ENCODE results near the gene SCYL3.
"Not testable (repeated sequence)": the region's sequence is repeated elsewhere in the genome, so short reads cannot be mapped to it uniquely, and the experiment has no call there.

Gene SCYL3

GRCh38 chr1:169867012-169867675, 26.6 kb downstream of the SCYL3 start:
- no peaks in the 10 kb centered on the region for H3K27me3 ChIP-seq
- H3K36me3 ChIP-seq, result peaks cover 100% of the 10 kb centered on the region
- H3K4me3 ChIP-seq (ENCODE audit: low read depth in 1 of 2, low read length in 1 of 2), result no peak overlapping the region
- no peak overlapping the region for H3K27ac ChIP-seq
- no peaks in the 10 kb centered on the region for H3K9me3 ChIP-seq
- no peaks in the 10 kb centered on the region for H3K4me1 ChIP-seq (ENCODE audit: control insufficient read depth in 1 of 2, insufficient read depth in 1 of 2, low read depth in 1 of 2, low read length in 1 of 2)
- TF ChIP-seq, protein P1, sequence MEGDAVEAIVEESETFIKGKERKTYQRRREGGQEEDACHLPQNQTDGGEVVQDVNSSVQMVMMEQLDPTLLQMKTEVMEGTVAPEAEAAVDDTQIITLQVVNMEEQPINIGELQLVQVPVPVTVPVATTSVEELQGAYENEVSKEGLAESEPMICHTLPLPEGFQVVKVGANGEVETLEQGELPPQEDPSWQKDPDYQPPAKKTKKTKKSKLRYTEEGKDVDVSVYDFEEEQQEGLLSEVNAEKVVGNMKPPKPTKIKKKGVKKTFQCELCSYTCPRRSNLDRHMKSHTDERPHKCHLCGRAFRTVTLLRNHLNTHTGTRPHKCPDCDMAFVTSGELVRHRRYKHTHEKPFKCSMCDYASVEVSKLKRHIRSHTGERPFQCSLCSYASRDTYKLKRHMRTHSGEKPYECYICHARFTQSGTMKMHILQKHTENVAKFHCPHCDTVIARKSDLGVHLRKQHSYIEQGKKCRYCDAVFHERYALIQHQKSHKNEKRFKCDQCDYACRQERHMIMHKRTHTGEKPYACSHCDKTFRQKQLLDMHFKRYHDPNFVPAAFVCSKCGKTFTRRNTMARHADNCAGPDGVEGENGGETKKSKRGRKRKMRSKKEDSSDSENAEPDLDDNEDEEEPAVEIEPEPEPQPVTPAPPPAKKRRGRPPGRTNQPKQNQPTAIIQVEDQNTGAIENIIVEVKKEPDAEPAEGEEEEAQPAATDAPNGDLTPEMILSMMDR (IDR thresholded peaks at IDR 0.05), result no peak

DNA sequence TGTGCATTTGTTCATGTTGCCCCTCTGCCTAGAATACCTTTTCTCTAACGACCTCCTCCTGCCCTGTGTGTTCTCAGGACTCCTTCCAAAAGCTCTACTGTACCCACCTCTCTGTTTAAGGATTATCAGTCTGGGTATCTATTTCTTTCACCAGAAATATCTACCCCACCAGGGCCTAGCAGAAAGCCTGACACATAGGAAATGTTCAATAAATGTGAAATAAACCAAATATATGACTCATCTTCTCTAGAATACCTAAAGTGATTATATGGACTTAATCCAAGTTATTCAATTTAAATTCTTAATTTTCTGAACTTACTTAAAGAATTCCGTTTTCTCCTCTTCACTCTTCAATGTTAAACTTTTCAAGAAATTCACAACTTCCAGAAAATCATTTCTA, 27.1 kb downstream of the SCYL3 start:
- TF ChIP-seq, protein P1 (IDR thresholded peaks at IDR 0.05), result no peak
- Histone ChIP-seq H3K36me3 (peaks cover 100% of the 10 kb centered on the region), H3K4me1 (ENCODE audit: control insufficient read depth in 1 of 2, insufficient read depth in 1 of 2, low read depth in 1 of 2, low read length in 1 of 2) (no peaks in the 10 kb centered on the region), H3K27ac (no peak overlapping the region), H3K9me3 (no peaks in the 10 kb centered on the region), H3K4me3 (ENCODE audit: low read depth in 1 of 2, low read length in 1 of 2) (no peak overlapping the region), H3K27me3 (no peaks in the 10 kb centered on the region)

GRCh38 chr1:169864531-169864930, 29.2 kb downstream of the SCYL3 start:
- peaks cover 100% of the 10 kb centered on the region for H3K36me3 ChIP-seq
- not testable (repeated sequence) for H3K27ac ChIP-seq; H3K27me3 ChIP-seq; H3K4me3 ChIP-seq (ENCODE audit: low read depth in 1 of 2, low read length in 1 of 2); H3K9me3 ChIP-seq; H3K4me1 ChIP-seq (ENCODE audit: control insufficient read depth in 1 of 2, insufficient read depth in 1 of 2, low read depth in 1 of 2, low read length in 1 of 2)

DNA sequence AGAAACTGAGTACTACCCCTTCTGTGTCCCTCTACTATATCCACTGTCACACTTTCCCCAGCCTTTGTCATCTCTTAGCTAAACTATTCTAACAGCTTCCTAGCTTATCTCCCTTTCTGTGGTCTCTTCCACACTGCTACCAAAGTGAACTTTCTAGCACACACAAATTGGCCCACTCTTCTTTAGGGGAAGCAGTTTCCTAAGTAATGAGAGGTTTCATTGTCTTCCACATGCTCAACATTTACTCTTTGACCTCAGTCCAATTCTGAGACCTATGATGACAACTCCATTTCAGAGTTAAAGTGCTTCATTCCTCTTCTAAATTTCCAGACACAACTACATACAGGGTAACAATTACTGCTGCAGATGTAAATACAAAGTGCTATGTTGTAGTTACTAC, 32.9 kb downstream of the SCYL3 start:
- Histone ChIP-seq H3K9me3 (no peaks in the 10 kb centered on the region), H3K27me3 (no peaks in the 10 kb centered on the region), H3K27ac (no peak overlapping the region), H3K36me3 (peaks cover 100% of the 10 kb centered on the region), H3K4me3 (ENCODE audit: low read depth in 1 of 2, low read length in 1 of 2) (no peak overlapping the region), H3K4me1 (ENCODE audit: control insufficient read depth in 1 of 2, insufficient read depth in 1 of 2, low read depth in 1 of 2, low read length in 1 of 2) (no peaks in the 10 kb centered on the region)
- TF ChIP-seq, protein P1 (IDR thresholded peaks at IDR 0.05), result no peak

- TF ChIP-seq, protein P1 (IDR thresholded peaks at IDR 0.05), result no peak
- no peaks in the 10 kb centered on the region for H3K4me1 ChIP-seq (ENCODE audit: control insufficient read depth in 1 of 2, insufficient read depth in 1 of 2, low read depth in 1 of 2, low read length in 1 of 2)
- H3K36me3 ChIP-seq, result peaks cover 100% of the 10 kb centered on the region
- H3K27me3 ChIP-seq, result no peaks in the 10 kb centered on the region
- no peaks in the 10 kb centered on the region for H3K9me3 ChIP-seq
- H3K27ac ChIP-seq, result no peak overlapping the region
- H3K4me3 ChIP-seq (ENCODE audit: low read depth in 1 of 2, low read length in 1 of 2), result no peak overlapping the region
These were observed 33.5 kb downstream of the SCYL3 start for GRCh38 chr1:169860187-169860586.

DNA sequence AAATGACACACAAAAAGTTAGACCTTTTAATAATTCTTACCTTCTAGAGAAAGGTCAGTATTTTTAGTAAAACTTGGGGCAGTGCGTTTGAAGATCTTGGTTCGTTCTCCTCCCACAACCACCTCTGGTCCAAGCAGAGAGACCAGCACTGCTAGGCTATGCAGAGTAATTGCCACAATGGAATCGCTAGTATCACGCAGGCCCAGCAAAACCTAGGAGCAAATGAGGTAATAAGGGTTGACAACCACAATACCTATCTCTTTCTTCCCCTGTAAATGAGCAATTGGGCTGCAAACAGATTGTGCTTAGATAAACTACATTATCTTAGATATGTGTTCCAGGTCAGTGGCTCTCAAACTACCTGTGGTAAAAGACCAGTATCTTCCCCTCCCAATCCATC, 34.7 kb downstream of the SCYL3 start:
- Histone ChIP-seq H3K36me3 (peaks cover 100% of the 10 kb centered on the region), H3K27me3 (no peaks in the 10 kb centered on the region), H3K4me1 (ENCODE audit: control insufficient read depth in 1 of 2, insufficient read depth in 1 of 2, low read depth in 1 of 2, low read length in 1 of 2) (no peaks in the 10 kb centered on the region), H3K4me3 (ENCODE audit: low read depth in 1 of 2, low read length in 1 of 2) (no peak overlapping the region), H3K9me3 (no peaks in the 10 kb centered on the region), H3K27ac (no peak overlapping the region)
- TF ChIP-seq, protein P1 (IDR thresholded peaks at IDR 0.05), result no peak

All from neutrophil (primary cell).